ENCODE data around the gene ARL6IP1. TPM values are rescaled to one million over a fixed set of nuclear protein-coding genes. Genes with fewer than 3 reads are reported as not detected.

The ARL6IP1 gene
- total and polyA plus RNA-seq, 2 donors (not counting 3 experiments of a cell fraction or from before 2014, with no cell fraction given): 251 to 338 TPM

DNA sequence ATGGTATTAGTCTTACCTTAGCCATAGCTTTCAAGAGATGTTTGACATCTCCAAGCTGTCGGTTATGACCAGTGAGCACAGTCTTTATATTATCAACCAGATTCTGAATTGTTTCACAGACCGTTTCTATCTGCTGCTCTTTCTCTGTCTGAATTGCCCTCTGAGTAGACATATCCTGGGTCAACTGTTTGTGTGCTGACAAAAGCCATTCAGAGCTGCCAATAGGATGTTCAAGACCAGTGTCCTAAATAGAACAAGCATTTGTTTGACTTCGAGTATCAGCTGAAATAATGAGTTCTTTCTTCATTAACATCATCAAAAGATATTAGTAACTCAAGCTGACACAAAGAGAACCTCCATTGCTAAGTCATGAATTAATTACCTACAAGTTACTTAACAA lies 14.9 kb upstream of the ARL6IP1 start:
- H3K27me3 ChIP-seq (ENCODE audit: control insufficient read depth in 2 of 2, insufficient read depth in 2 of 2, low read length in 2 of 2): no peaks in the 10 kb centered on the region
- H3K4me3 ChIP-seq (replicated peaks in 1 of 3; ENCODE audit: insufficient read depth in 1 of 3, low read depth in 1 of 3, low read length in 3 of 3): no peak overlapping the region
- intact Hi-C loops (cut with micrococcal nuclease) (no loop called here), dilution Hi-C loops (cut with MboI; ENCODE audit: extremely low pct_ligation_motif_present, low sequenced_read_pairs) (no loop called here)
- DNase-seq (ENCODE audit: low read depth, low spot score) (no peak), FAIRE-seq (peak; percentile 21)
- H3K9ac ChIP-seq (replicated peaks; ENCODE audit: extremely low read depth, insufficient read depth, low read length): no peak overlapping the region
- no peaks in the 10 kb centered on the region for H3K79me2 ChIP-seq (ENCODE audit: control insufficient read depth, insufficient read depth, low read length)
- no peaks in the 10 kb centered on the region for H3K9me1 ChIP-seq (replicated peaks; ENCODE audit: control insufficient read depth, extremely low read depth, insufficient read depth, low read length)
- no peak for TF ChIP-seq GATA2 (IDR thresholded peaks at IDR 0.05; ENCODE audit: insufficient read depth, insufficient read length, low read depth, low read length)
- TF ChIP-seq, protein P1, sequence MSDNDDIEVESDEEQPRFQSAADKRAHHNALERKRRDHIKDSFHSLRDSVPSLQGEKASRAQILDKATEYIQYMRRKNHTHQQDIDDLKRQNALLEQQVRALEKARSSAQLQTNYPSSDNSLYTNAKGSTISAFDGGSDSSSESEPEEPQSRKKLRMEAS (IDR thresholded peaks at IDR 0.05; ENCODE audit: insufficient read depth, insufficient read length): no peak
- no peak for TF ChIP-seq JUN (IDR thresholded peaks at IDR 0.05; ENCODE audit: borderline replicate concordance, insufficient read depth, insufficient read length, low read depth)
- TF ChIP-seq MYC (IDR thresholded peaks at IDR 0.05; ENCODE audit: low read depth, low read length): no peak
- TF ChIP-seq EZH2 (IDR thresholded peaks at IDR 0.05; ENCODE audit: borderline replicate concordance, low read depth, low read length, severe bottlenecking): no peak
- TF ChIP-seq FOS (IDR thresholded peaks at IDR 0.05; ENCODE audit: borderline replicate concordance, insufficient read depth, low read length): no peak
- TF ChIP-seq, protein P2, sequence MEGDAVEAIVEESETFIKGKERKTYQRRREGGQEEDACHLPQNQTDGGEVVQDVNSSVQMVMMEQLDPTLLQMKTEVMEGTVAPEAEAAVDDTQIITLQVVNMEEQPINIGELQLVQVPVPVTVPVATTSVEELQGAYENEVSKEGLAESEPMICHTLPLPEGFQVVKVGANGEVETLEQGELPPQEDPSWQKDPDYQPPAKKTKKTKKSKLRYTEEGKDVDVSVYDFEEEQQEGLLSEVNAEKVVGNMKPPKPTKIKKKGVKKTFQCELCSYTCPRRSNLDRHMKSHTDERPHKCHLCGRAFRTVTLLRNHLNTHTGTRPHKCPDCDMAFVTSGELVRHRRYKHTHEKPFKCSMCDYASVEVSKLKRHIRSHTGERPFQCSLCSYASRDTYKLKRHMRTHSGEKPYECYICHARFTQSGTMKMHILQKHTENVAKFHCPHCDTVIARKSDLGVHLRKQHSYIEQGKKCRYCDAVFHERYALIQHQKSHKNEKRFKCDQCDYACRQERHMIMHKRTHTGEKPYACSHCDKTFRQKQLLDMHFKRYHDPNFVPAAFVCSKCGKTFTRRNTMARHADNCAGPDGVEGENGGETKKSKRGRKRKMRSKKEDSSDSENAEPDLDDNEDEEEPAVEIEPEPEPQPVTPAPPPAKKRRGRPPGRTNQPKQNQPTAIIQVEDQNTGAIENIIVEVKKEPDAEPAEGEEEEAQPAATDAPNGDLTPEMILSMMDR (IDR thresholded peaks at IDR 0.05; ENCODE audit: extremely low read depth in 1 of 2, insufficient read depth in 1 of 2, low read depth in 1 of 2, low read length in 2 of 2): no peak
- TF ChIP-seq POLR2AphosphoS5 (IDR thresholded peaks at IDR 0.05; ENCODE audit: insufficient read depth, low read depth, low read length): no peak
- TF ChIP-seq POLR2A (IDR thresholded peaks at IDR 0.05; ENCODE audit: low read depth, low read length): no peak
- no peaks in the 10 kb centered on the region for H3K4me1 ChIP-seq (ENCODE audit: control insufficient read depth, extremely low read depth, insufficient read depth, low read length)
- no peak overlapping the region for H3K4me2 ChIP-seq (ENCODE audit: insufficient read depth, low read length)
- no peak overlapping the region for H2AFZ ChIP-seq (ENCODE audit: low read depth, low read length)
- ChIA-PET CTCF (interaction anchor here (1.1 to 2.7 kb wide), 3 partner anchors 11 to 39 kb away, joined by 3 to 12 read pairs (median 5); partner anchors contain the start of gene ARL6IP1), POLR2A (no interaction called here)
- H3K9me3 ChIP-seq (replicated peaks; ENCODE audit: control insufficient read depth, insufficient read depth, low read length): no peaks in the 10 kb centered on the region
- H4K20me1 ChIP-seq (replicated peaks; ENCODE audit: control insufficient read depth, extremely low read depth, insufficient read depth, low read length): no peaks in the 10 kb centered on the region
- no peak overlapping the region for H3K27ac ChIP-seq (ENCODE audit: insufficient read depth, low read depth, low read length)
- no TSS peak for BruUV-seq (replicated peaks)
- H3K36me3 ChIP-seq (ENCODE audit: control insufficient read depth in 2 of 2, extremely low read depth in 1 of 2, insufficient read depth in 2 of 2, low read length in 2 of 2): peaks cover 14 to 32% of the 10 kb centered on the region in 2 experiments

Data from endothelial cell of umbilical vein (primary cell).